Endothelial cell of umbilical vein (primary cell): Measurements from ENCODE around the gene MORN5. TPM values are rescaled to one million over a fixed set of nuclear protein-coding genes. Genes with fewer than 3 reads are reported as not detected.

ENCODE experiments used
- BruUV-seq: library from RNA; stranded (reverse); fragments of 400-500 nt; replicated peaks from 2 replicates; lab custom pipeline; 2021; lab: Mats Ljungman, UMichigan
- CTCF ChIA-PET: fragments of 300-600, 350-600 bp; sonication (Branson Sonifier 250); formaldehyde crosslinking; loops from one replicate; lab custom pipeline; 2021; ENCODE audit warnings: antibody characterized with exemption, inconsistent platforms; lab: Charles Lee
- POLR2A ChIA-PET: fragments of 300-600, 350-600 bp; sonication (Branson Sonifier 250); formaldehyde crosslinking; loops from one replicate; lab custom pipeline; 2021; ENCODE audit warnings: antibody characterized with exemption, inconsistent platforms; lab: Charles Lee
- DNase-seq: peaks from one replicate; pipeline ENCODE4 v3.0.0-alpha.2; 2011; ENCODE audit warnings: low read depth, low spot score
- FAIRE-seq: peaks from 2 replicates; lab custom pipeline; 2011; peaks lifted over from hg19 to GRCh38; lab: Jason Lieb, UNC
- H2AFZ ChIP-seq: 2 replicates; pipeline ENCODE4 v1.6.0; 2012; ENCODE audit warnings: low read depth, low read length, control low read depth, inconsistent platforms
- H3K27ac ChIP-seq: 2 replicates; pipeline ENCODE4 v1.5.1; 2011; ENCODE audit warnings: low read depth, mild to moderate bottlenecking, control low read depth, low read length, moderate library complexity; ENCODE audit not compliant: insufficient read depth
- H3K27me3 ChIP-seq, 2 experiments: 2 replicates each; pipeline versions ENCODE4 v1.6.0 to v1.6.1; 2011; ENCODE audit warnings: low read length in 2 of 2, mixed read lengths in 1 of 2; ENCODE audit not compliant: control insufficient read depth in 2 of 2, insufficient read depth in 2 of 2
- H3K36me3 ChIP-seq, 2 experiments: 2 replicates in 1 of 2; 3 replicates in 1 of 2; pipeline ENCODE4 v1.5.1; 2011; ENCODE audit warnings: low read length in 2 of 2, mild to moderate bottlenecking in 1 of 2, moderate library complexity in 1 of 2; ENCODE audit not compliant: control insufficient read depth in 2 of 2, insufficient read depth in 2 of 2; ENCODE audit errors: extremely low read depth in 1 of 2
- H3K4me1 ChIP-seq: 3 replicates; pipeline ENCODE4 v1.5.1; 2011; ENCODE audit warnings: mild to moderate bottlenecking, low read length; ENCODE audit not compliant: control insufficient read depth, insufficient read depth; ENCODE audit errors: extremely low read depth
- H3K4me2 ChIP-seq: 2 replicates; pipeline ENCODE4 v1.6.1; 2011; ENCODE audit warnings: low read length, control low read depth, mixed read lengths; ENCODE audit not compliant: insufficient read depth
- H3K4me3 ChIP-seq, 3 experiments: fragments of 200-600 bp in 1 of 3; sonication (generic), shearing (Covaris generic) in 1 of 3; replicated peaks in 1 of 3; 2 replicates each; pipeline ENCODE4 v1.5.1; 2011 to 2016; ENCODE audit warnings: control low read depth in 3 of 3, low read length in 3 of 3, mild to moderate bottlenecking in 2 of 3, inconsistent platforms in 1 of 3, low read depth in 1 of 3, moderate library complexity in 1 of 3; ENCODE audit not compliant: insufficient read depth in 1 of 3
- H3K79me2 ChIP-seq: 2 replicates; pipeline ENCODE4 v1.6.0; 2012; ENCODE audit warnings: low read length, inconsistent platforms; ENCODE audit not compliant: control insufficient read depth, insufficient read depth
- H3K9ac ChIP-seq: replicated peaks from 2 replicates; pipeline ENCODE3; 2011; ENCODE audit warnings: low read length, control low read depth; ENCODE audit not compliant: insufficient read depth; ENCODE audit errors: extremely low read depth
- H3K9me1 ChIP-seq: replicated peaks from 3 replicates; pipeline ENCODE4 v1.6.0; 2011; ENCODE audit warnings: mild to moderate bottlenecking, low read length; ENCODE audit not compliant: control insufficient read depth, insufficient read depth; ENCODE audit errors: extremely low read depth
- H3K9me3 ChIP-seq: replicated peaks from 2 replicates; pipeline ENCODE4 v1.5.1; 2012; ENCODE audit warnings: low read length, inconsistent platforms; ENCODE audit not compliant: control insufficient read depth, insufficient read depth
- H4K20me1 ChIP-seq: replicated peaks from 2 replicates; pipeline ENCODE3; 2011; ENCODE audit warnings: mild to moderate bottlenecking, low read length; ENCODE audit not compliant: control insufficient read depth, insufficient read depth; ENCODE audit errors: extremely low read depth
- CTCF ChIP-seq, 2 donors: IDR thresholded peaks; 1 replicate in 1 of 2; 2 replicates in 1 of 2; pipeline ENCODE4 v1.5.1; 2011; ENCODE audit warnings: low read length in 2 of 2, mild to moderate bottlenecking in 2 of 2, moderate library complexity in 2 of 2, control low read depth in 1 of 2, inconsistent platforms in 1 of 2, low read depth in 1 of 2; ENCODE audit not compliant: insufficient read depth in 1 of 2; ENCODE audit errors: extremely low read depth in 1 of 2
- EZH2 ChIP-seq: IDR thresholded peaks from 2 replicates; pipeline ENCODE4 v1.6.1; 2012; ENCODE audit warnings: borderline replicate concordance, low read depth, mild to moderate bottlenecking, moderate library complexity, low read length, inconsistent platforms; ENCODE audit not compliant: severe bottlenecking
- FOS ChIP-seq: IDR thresholded peaks from 2 replicates; pipeline ENCODE4 v1.6.1; 2011; ENCODE audit warnings: mild to moderate bottlenecking, low read length, moderate library complexity, borderline replicate concordance; ENCODE audit not compliant: insufficient read depth
- GATA2 ChIP-seq: IDR thresholded peaks from 2 replicates; pipeline ENCODE4 v1.7.0; 2011; ENCODE audit warnings: low read depth, mild to moderate bottlenecking, moderate library complexity, mixed read lengths, low read length; ENCODE audit not compliant: insufficient read length, insufficient read depth
- JUN ChIP-seq: IDR thresholded peaks from 2 replicates; pipeline ENCODE4 v1.6.1; 2011; ENCODE audit warnings: borderline replicate concordance, low read depth; ENCODE audit not compliant: insufficient read length, insufficient read depth
- MAX ChIP-seq: IDR thresholded peaks from 2 replicates; pipeline ENCODE4 v1.6.1; 2011; ENCODE audit not compliant: insufficient read depth, insufficient read length
- MYC ChIP-seq: IDR thresholded peaks from one replicate; pipeline ENCODE4 v1.6.1; 2011; ENCODE audit warnings: mild to moderate bottlenecking, low read depth, low read length
- POLR2A ChIP-seq: IDR thresholded peaks from 2 replicates; pipeline ENCODE4 v1.6.1; 2012; ENCODE audit warnings: low read depth, mild to moderate bottlenecking, control low read depth, low read length
- POLR2AphosphoS5 ChIP-seq: IDR thresholded peaks from 2 replicates; pipeline ENCODE4 v1.6.1; 2012; ENCODE audit warnings: low read depth, mild to moderate bottlenecking, control low read depth, low read length, moderate library complexity; ENCODE audit not compliant: insufficient read depth
- dilution Hi-C: fragments of 300-500 bp; cut with MboI; formaldehyde crosslinking; loops from one replicate; pipeline ENCODE4 v1.15.0; 2019; ENCODE audit warnings: low sequenced_read_pairs; ENCODE audit not compliant: extremely low pct_ligation_motif_present
- intact Hi-C: fragments of 100-400 bp; cut with micrococcal nuclease; formaldehyde crosslinking; loops from one replicate; pipeline ENCODE4 v1.10.0; 2022
- polyA plus RNA-seq, 4 experiments: library from polyadenylated mRNA; depleted of rRNA in 3 of 4; stranded (reverse) in 3 of 4; unstranded in 1 of 4; fragments of >200 nt; gene quantifications; 2 replicates each; pipeline versions ENCODE4 v1.2.1 to v1.2.3, GENCODE V29; 2011 to 2012; ENCODE audit warnings: missing spikeins in 1 of 4
- total RNA-seq: library from RNA; stranded (reverse); gene quantifications from 2 replicates; pipeline ENCODE4 v1.2.3, GENCODE V29; 2021

Gene MORN5
- total and polyA plus RNA-seq, 2 donors (not counting 3 experiments of a cell fraction or from before 2014, with no cell fraction given), result not detected

GRCh38 chr9:122207096-122207495 is 47.4 kb downstream of the MORN5 start:
- Histone ChIP-seq H3K9ac (no peak overlapping the region), H3K4me2 (no peak overlapping the region), H3K9me1 (no peaks in the 10 kb centered on the region), H3K4me1 (no peaks in the 10 kb centered on the region), H3K27ac (no peak overlapping the region), H2AFZ (no peak overlapping the region), H3K79me2 (no peaks in the 10 kb centered on the region), H3K36me3 (no peaks in the 10 kb centered on the region), H4K20me1 (no peaks in the 10 kb centered on the region), H3K4me3 (no peak overlapping the region), H3K27me3 (peaks cover 0 to 11% of the 10 kb centered on the region in 2 experiments), H3K9me3 (no peaks in the 10 kb centered on the region)
- no TSS peak for BruUV-seq
- TF ChIP-seq POLR2A (no peak), EZH2 (no peak), MAX (no peak), GATA2 (no peak), FOS (no peak), JUN (no peak), POLR2AphosphoS5 (no peak), MYC (no peak), CTCF (IDR thresholded peaks at IDR 0.05; ENCODE audit: extremely low read depth in 1 of 2, insufficient read depth in 1 of 2, low read depth in 1 of 2, low read length in 2 of 2) (no peak)
- dilution Hi-C loops (no loop called here), intact Hi-C loops (no loop called here)
- ChIA-PET CTCF (interaction anchor here (0.8 to 1.2 kb wide), 2 partner anchors 82 to 143 kb away, joined by 3 read pairs; no protein-coding TSS in a partner anchor), POLR2A (no interaction called here)
- DNase-seq (no peak), FAIRE-seq (no peak)
